AG09309 (cell line): ENCODE measurements around the gene S100A7.

Source experiments
- DNase-seq: peaks from one replicate; pipeline ENCODE4 v3.0.0-alpha.2; 2010; ENCODE audit warnings: low read depth
- H3K4me3 ChIP-seq: 2 replicates; pipeline ENCODE4 v1.5.1; 2011; ENCODE audit warnings: mild to moderate bottlenecking, low read depth, low read length, moderate library complexity; ENCODE audit not compliant: control insufficient read depth
- TF ChIP-seq, protein P1 (sequence below): IDR thresholded peaks from 2 replicates; pipeline ENCODE4 v1.5.1; 2011; ENCODE audit warnings: mild to moderate bottlenecking, low read depth, low read length, inconsistent platforms; ENCODE audit not compliant: insufficient read depth, control insufficient read depth; ENCODE audit errors: missing control alignments

S100A7 gene

DNA sequence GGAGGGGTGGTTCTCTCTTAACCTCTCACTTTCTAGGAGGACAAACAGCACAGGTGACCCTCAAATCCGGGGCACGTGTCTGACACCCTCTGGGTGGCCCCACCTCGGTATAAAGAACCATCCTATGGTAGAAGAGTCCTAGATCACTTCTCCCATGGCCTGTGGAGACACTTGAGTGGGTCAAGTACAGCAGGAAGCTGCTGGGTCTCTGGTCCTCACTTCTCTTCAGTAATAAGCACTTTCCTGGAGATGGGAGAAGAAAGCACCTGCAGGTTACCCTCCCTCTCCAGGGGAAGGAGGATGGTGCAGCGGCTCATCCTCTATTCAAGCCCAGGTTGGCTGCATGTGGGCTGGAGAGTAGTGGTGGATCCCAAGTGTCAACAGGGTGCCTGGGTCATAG is 17.0 kb downstream of the S100A7 start:
- no peak overlapping the region for H3K4me3 ChIP-seq
- TF ChIP-seq, protein P1, sequence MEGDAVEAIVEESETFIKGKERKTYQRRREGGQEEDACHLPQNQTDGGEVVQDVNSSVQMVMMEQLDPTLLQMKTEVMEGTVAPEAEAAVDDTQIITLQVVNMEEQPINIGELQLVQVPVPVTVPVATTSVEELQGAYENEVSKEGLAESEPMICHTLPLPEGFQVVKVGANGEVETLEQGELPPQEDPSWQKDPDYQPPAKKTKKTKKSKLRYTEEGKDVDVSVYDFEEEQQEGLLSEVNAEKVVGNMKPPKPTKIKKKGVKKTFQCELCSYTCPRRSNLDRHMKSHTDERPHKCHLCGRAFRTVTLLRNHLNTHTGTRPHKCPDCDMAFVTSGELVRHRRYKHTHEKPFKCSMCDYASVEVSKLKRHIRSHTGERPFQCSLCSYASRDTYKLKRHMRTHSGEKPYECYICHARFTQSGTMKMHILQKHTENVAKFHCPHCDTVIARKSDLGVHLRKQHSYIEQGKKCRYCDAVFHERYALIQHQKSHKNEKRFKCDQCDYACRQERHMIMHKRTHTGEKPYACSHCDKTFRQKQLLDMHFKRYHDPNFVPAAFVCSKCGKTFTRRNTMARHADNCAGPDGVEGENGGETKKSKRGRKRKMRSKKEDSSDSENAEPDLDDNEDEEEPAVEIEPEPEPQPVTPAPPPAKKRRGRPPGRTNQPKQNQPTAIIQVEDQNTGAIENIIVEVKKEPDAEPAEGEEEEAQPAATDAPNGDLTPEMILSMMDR = no peak
- DNase-seq = no peak

DNA sequence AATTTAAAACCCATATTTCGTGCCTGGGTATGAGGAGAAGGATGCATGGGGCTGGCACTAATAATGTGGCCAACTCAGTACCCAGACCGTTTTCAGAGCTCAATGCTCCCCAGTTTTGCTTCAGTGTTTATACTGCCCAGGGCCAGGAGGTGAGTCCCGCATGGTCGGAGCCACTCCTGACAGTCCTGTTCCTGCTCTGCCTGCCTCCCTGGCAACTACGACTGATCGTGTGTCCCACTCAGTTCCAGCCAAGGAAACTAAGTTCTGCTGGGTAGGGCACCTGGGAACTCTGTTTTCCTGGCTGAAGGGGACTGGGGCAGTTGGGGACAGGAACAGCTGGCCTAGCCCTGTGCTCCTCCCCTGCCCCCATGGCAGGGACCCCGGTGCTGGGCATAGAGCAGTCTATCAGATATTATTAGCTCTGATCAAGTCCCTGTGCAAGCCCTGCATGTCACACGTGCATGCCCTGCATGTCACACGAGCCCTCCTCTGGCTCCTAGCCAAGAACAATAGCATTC is 19.2 kb downstream of the S100A7 start:
- no peak for DNase-seq
- TF ChIP-seq, protein P1 = no peak
- H3K4me3 ChIP-seq = no peak overlapping the region

DNA sequence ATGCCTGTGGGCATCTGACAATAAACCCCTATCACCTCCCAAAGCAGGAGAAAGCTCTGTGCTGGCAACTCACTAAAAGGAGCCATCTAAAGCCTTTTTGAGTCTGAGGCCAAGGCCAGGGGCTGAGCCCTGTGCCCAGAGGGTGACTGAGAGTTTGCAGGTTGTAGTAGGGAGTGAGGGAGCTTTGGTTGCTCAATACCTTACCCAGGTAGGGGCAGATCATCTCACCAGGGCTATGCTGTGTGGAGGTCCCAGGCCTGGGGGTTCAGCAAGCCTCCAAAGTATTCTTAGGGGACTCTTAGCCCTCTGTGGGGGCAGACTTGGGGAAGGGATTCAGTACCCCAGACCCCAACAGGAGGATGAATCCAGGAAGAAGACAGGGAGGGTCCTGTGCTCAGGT is 21.2 kb downstream of the S100A7 start:
- DNase-seq = no peak
- TF ChIP-seq, protein P1 = no peak
- H3K4me3 ChIP-seq = no peak overlapping the region

DNA sequence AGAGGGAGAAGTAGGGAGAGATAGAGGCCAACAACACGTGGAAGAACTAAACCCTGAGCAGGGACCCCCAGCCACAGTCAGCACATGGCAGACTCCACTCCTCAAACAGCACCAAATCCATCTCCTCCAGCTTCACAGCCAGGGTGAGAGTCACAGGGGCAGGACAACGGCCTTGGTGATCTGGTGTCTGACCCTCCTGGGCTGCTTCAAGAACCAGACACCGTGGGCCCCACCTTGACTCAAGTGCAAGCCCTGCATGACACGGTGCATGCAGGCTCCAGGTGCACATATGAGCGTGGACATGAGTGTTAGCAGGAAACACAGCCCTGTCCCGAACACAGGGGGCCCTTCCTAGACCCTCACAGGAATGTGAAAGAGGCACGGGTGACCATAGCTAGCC is 21.9 kb downstream of the S100A7 start:
- TF ChIP-seq, protein P1 = no peak
- no peak overlapping the region for H3K4me3 ChIP-seq
- DNase-seq = no peak

DNA sequence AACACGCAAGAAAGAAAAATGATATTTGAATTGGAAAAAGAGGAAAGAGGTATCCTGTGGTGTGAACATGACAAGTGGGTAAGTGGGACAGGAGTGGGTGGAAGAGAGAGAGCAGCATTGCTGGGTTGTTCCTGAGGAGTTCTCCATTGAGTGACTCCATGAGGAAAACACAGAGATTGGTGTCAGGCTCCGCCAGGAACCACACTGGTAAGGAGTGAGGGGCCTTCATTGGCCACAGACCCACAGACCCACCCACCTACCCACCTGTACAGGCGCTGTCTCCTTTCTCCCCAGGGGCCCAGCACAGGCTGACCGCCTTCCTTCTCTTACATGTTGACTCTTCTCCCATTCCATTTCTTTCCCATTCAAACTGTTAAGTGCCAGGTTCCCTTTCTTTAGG is 23.2 kb downstream of the S100A7 start:
- TF ChIP-seq, protein P1 = no peak
- DNase-seq = no peak
- H3K4me3 ChIP-seq = no peak overlapping the region

DNA sequence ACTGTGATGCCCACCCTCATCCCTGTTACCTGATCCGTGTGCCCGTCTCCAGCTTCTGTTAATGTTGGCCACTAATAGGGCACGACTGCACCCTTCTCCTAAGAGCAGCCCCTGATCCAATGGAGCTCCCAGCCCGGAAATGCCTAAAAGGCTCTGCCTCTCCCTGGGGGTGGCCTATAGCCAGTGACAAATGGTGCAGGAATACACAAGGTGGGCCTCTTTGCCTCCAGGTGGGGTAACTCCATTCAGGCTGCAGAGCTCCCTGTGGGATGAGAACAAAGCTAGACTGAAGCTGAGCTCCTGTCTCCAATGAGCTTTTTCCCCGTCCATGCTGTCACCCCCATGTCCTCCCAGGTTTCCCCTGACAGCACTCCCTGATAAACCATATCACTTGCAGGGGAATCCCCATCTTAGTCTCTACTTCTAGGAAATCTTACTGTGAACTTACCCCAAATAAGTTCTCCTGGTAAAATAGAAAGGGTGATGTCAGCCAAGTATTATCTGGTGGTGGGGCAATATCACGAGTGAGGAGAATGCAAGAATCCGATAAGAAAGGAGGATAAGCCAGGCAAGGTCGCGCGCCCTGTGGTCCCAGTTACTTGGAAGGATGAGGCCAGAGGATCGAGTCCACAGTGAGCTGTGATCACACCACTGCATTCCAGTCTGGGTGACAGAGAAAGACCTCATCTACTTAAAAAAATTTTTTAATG is 25.6 kb downstream of the S100A7 start:
- H3K4me3 ChIP-seq = no peak overlapping the region
- TF ChIP-seq, protein P1 = no peak
- DNase-seq = no peak
